ENCODE measurements around the gene TSHZ2.

Gene TSHZ2

GRCh38 chr20:53070706-53071392 lies 98.7 kb downstream of the TSHZ2 start:
- TF ChIP-seq CTCF (IDR thresholded peaks at IDR 0.05; ENCODE audit: low read depth, low read length) = no peak
- in situ Hi-C loops (cut with HindIII; ENCODE audit: low sequenced_read_pairs) = no loop called here
- DNase-seq (ENCODE audit: low read depth, low spot score) = peak; percentile 3
- H3K4me3 ChIP-seq (ENCODE audit: low read depth, low read length) = no peak overlapping the region

- no peak for TF ChIP-seq CTCF (IDR thresholded peaks at IDR 0.05; ENCODE audit: low read depth, low read length)
- DNase-seq (ENCODE audit: low read depth, low spot score) = no peak
- H3K4me3 ChIP-seq (ENCODE audit: low read depth, low read length) = no peak overlapping the region
- in situ Hi-C loops (cut with HindIII; ENCODE audit: low sequenced_read_pairs) = no loop called here
These were observed 99.7 kb downstream of the TSHZ2 start for GRCh38 chr20:53071833-53072232.

DNA sequence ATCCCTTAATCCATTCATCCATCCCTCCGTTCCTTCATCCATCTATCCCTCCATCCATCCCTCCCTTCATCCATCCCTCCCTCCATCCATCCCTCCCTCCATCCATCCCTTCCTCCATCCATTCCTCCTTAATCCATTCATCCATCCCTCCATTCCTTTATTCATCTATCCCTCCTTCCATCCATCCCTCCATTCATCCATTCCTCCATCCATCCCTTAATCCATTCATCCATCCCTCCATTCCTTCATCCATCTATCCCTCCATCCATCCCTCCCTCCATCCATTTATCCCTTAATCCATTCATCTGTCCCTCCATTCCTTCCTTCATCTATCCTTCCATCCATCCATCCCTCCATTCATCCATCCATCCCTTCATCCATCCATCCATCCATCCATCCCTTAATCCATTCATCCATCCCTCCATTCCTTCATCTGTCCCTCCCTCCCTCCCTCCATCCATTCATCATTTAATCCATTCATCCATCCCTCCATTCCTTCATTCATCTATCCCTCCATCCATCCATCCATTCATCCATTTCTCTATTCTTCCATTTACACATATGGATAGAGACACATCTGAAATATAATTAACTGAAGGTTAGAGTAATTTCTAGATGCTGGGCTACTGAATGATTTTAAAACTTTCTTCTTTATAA lies 100.9 kb downstream of the TSHZ2 start:
- no peak for TF ChIP-seq CTCF (IDR thresholded peaks at IDR 0.05; ENCODE audit: low read depth, low read length)
- no peak for DNase-seq (ENCODE audit: low read depth, low spot score)
- in situ Hi-C loops (cut with HindIII; ENCODE audit: low sequenced_read_pairs) = no loop called here
- H3K4me3 ChIP-seq (ENCODE audit: low read depth, low read length) = no peak overlapping the region

GRCh38 chr20:53073636-53074415 lies 101.7 kb downstream of the TSHZ2 start:
- no peak for DNase-seq (ENCODE audit: low read depth, low spot score)
- in situ Hi-C loops (cut with HindIII; ENCODE audit: low sequenced_read_pairs) = no loop called here
- H3K4me3 ChIP-seq (ENCODE audit: low read depth, low read length) = no peak overlapping the region
- TF ChIP-seq CTCF (IDR thresholded peaks at IDR 0.05; ENCODE audit: low read depth, low read length) = no peak

DNA sequence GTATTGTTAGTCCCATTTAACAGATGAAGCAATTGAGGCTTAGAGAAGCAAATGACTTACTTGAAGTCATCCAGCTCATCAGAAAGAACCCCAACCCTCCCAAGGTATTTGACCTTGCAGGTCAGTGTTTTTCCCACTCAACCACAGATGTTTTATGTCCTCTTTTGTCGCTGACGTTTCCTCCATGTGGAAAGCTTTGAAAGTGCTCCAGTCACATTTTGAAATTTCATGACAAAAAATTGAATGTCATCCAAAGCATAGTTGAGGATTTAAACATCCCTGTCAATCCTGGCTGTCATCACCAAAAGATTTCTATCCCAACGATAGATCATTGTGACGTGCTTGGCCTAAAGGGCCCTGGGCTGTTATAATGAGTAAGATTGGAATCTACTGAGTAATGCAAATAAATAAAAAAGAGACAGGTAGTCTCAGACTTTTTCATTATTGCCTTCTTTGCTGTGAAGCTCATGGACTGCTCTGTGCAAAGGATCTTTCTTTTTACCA lies 102.7 kb downstream of the TSHZ2 start:
- in situ Hi-C loops (cut with HindIII; ENCODE audit: low sequenced_read_pairs) = no loop called here
- TF ChIP-seq CTCF (IDR thresholded peaks at IDR 0.05; ENCODE audit: low read depth, low read length) = no peak

GRCh38 chr20:53076668-53077067 lies 104.5 kb downstream of the TSHZ2 start:
- in situ Hi-C loops (cut with HindIII; ENCODE audit: low sequenced_read_pairs) = no loop called here
- DNase-seq (ENCODE audit: low read depth, low spot score) = no peak
- TF ChIP-seq CTCF (IDR thresholded peaks at IDR 0.05; ENCODE audit: low read depth, low read length) = no peak
- no peak overlapping the region for H3K4me3 ChIP-seq (ENCODE audit: low read depth, low read length)

More for the DNA sequence above, 102.7 kb downstream of the TSHZ2 start:
- H3K4me3 ChIP-seq (ENCODE audit: low read depth, low read length) = no peak overlapping the region
- DNase-seq (ENCODE audit: low read depth, low spot score) = no peak
